PFSK-1 (cell line): ENCODE data around the gene RPH3AL.

Source experiments
- FOXP2 ChIP-seq: optimal IDR thresholded peaks from 2 replicates; pipeline ENCODE3; 2011; ENCODE audit warnings: borderline replicate concordance, control low read depth, inconsistent platforms; ENCODE audit not compliant: insufficient read depth; ENCODE audit errors: extremely low read length, extremely low read depth
- POLR2AphosphoS5 ChIP-seq: IDR thresholded peaks from 2 replicates; pipeline ENCODE4 v1.6.1; 2012; ENCODE audit warnings: low read depth, mild to moderate bottlenecking, control low read depth, low read length, moderate library complexity
- REST ChIP-seq, 2 experiments: IDR thresholded peaks; 2 replicates each; pipeline versions ENCODE4 v1.6.1 to v1.8.0; 2011 to 2012; ENCODE audit warnings: low read depth in 2 of 2, low read length in 2 of 2, control low read depth in 1 of 2, inconsistent platforms in 1 of 2, mild to moderate bottlenecking in 1 of 2, moderate library complexity in 1 of 2; ENCODE audit not compliant: insufficient read depth in 1 of 2
- SIN3A ChIP-seq: IDR thresholded peaks from 2 replicates; pipeline ENCODE4 v1.6.1; 2012; ENCODE audit warnings: mild to moderate bottlenecking, low read length, moderate library complexity, borderline replicate concordance; ENCODE audit not compliant: insufficient read depth
- TAF1 ChIP-seq: IDR thresholded peaks from 2 replicates; pipeline ENCODE4 v1.6.1; 2012; ENCODE audit warnings: low read length, control low read depth, borderline replicate concordance; ENCODE audit not compliant: insufficient read depth

RPH3AL gene

GRCh38 chr17:327971-328370 lies 24.6 kb downstream of the RPH3AL start:
- TF ChIP-seq TAF1 (no peak), REST (IDR thresholded peaks at IDR 0.05; ENCODE audit: insufficient read depth in 1 of 2, low read depth in 2 of 2, low read length in 2 of 2) (no peak)

- TF ChIP-seq REST (IDR thresholded peaks at IDR 0.05; ENCODE audit: insufficient read depth in 1 of 2, low read depth in 2 of 2, low read length in 2 of 2) (no peak), SIN3A (no peak), FOXP2 (no peak), POLR2AphosphoS5 (no peak), TAF1 (no peak)
Observed at GRCh38 chr17:327296-327695, 25.3 kb downstream of the RPH3AL start.

- TF ChIP-seq POLR2AphosphoS5 (no peak), TAF1 (no peak), FOXP2 (no peak), REST (IDR thresholded peaks at IDR 0.05; ENCODE audit: insufficient read depth in 1 of 2, low read depth in 2 of 2, low read length in 2 of 2) (no peak)
Observed at GRCh38 chr17:326010-326621, 26.5 kb downstream of the RPH3AL start.

GRCh38 chr17:325270-326009 lies 27.2 kb downstream of the RPH3AL start:
- TF ChIP-seq TAF1 (no peak), REST (IDR thresholded peaks at IDR 0.05; ENCODE audit: insufficient read depth in 1 of 2, low read depth in 2 of 2, low read length in 2 of 2) (no peak), SIN3A (no peak), POLR2AphosphoS5 (no peak), FOXP2 (no peak)
